GM21381 (cell line): ENCODE measurements around the gene CLTRN.
"Not testable (repeated sequence)": the region's sequence is repeated elsewhere in the genome, so short reads cannot be mapped to it uniquely, and the experiment has no call there.

Experiments used
- ATAC-seq: cut with Tn5 transposase; IDR thresholded peaks from one replicate; pipeline ENCODE4 v1.9.1; 2021; ENCODE audit warnings: mild to moderate bottlenecking, moderate library complexity; ENCODE audit not compliant: unreplicated experiment

The CLTRN gene

GRCh38 chrX:15653961-15654360 is 10.6 kb downstream of the CLTRN start:
- no peak for ATAC-seq

GRCh38 chrX:15647510-15647909 is 17.1 kb downstream of the CLTRN start:
- ATAC-seq: not testable (repeated sequence)

- ATAC-seq: no peak
These were observed 18.1 kb downstream of the CLTRN start for GRCh38 chrX:15646543-15646942.

GRCh38 chrX:15646031-15646430 is 18.6 kb downstream of the CLTRN start:
- ATAC-seq: no peak

GRCh38 chrX:15645266-15645665 is 19.3 kb downstream of the CLTRN start:
- ATAC-seq: no peak

- no peak for ATAC-seq
These were observed 20.1 kb downstream of the CLTRN start for GRCh38 chrX:15644560-15644872.

GRCh38 chrX:15643786-15644559 is 20.6 kb downstream of the CLTRN start:
- ATAC-seq: no peak

GRCh38 chrX:15631637-15632036 is 33.0 kb downstream of the CLTRN start:
- ATAC-seq: no peak

GRCh38 chrX:15623054-15623453 is 41.6 kb downstream of the CLTRN start:
- ATAC-seq: no peak

GRCh38 chrX:15619053-15619755 is 45.4 kb downstream of the CLTRN start:
- ATAC-seq: no peak

GRCh38 chrX:15617111-15617510 is 47.5 kb downstream of the CLTRN start:
- ATAC-seq: no peak

- no peak for ATAC-seq
These were observed 48.1 kb downstream of the CLTRN start for GRCh38 chrX:15616531-15616930.

GRCh38 chrX:15607067-15607466 is 57.5 kb downstream of the CLTRN start:
- ATAC-seq: no peak

GRCh38 chrX:15606136-15606535 is 58.5 kb downstream of the CLTRN start:
- ATAC-seq: no peak

GRCh38 chrX:15605226-15605625 is 59.4 kb downstream of the CLTRN start:
- no peak for ATAC-seq

GRCh38 chrX:15602761-15603160 is 61.8 kb downstream of the CLTRN start:
- ATAC-seq: no peak

- ATAC-seq: no peak
These were observed 62.7 kb downstream of the CLTRN start for GRCh38 chrX:15601932-15602331.

GRCh38 chrX:15600745-15601144 is 63.9 kb downstream of the CLTRN start, which contains the start of gene ACE2:
Gene ACE2 (minus strand): TSS chrX:15600960. CDS start chrX:15600911, 49 bp downstream.
- no peak for ATAC-seq

GRCh38 chrX:15600049-15600448 is 64.6 kb downstream of the CLTRN start:
- ATAC-seq: no peak

GRCh38 chrX:15599461-15599860 is 65.1 kb downstream of the CLTRN start:
- ATAC-seq: no peak

GRCh38 chrX:15598026-15598425 is 66.6 kb downstream of the CLTRN start:
- no peak for ATAC-seq

GRCh38 chrX:15594371-15594770 is 70.2 kb downstream of the CLTRN start:
- no peak for ATAC-seq
